SK-N-SH (cell line): ENCODE data around the gene SRBD1. TPM values are rescaled to one million over a fixed set of nuclear protein-coding genes. Genes with fewer than 3 reads are reported as not detected.

Source experiments
- CTCF ChIA-PET: fragments of 300-600, 350-600 bp; formaldehyde crosslinking; extraction: SDS; loops from one replicate; lab custom pipeline; 2021; lab: Yijun Ruan, JAX
- POLR2A ChIA-PET: fragments of 350-600 bp; sonication (Branson Sonifier 250); formaldehyde crosslinking; extraction: SDS; loops from one replicate; lab custom pipeline; 2020; ENCODE audit warnings: antibody characterized with exemption, inconsistent platforms; lab: Yijun Ruan, JAX
- DNase-seq: peaks from one replicate; pipeline ENCODE4 v3.0.0; 2012
- H2AFZ ChIP-seq: fragments of 200-600 bp; sonication (generic); 2 replicates; pipeline ENCODE4 v1.8.1; 2016; ENCODE audit warnings: antibody characterized with exemption, mild to moderate bottlenecking, low read depth
- H3F3A ChIP-seq: fragments of 200-600 bp; sonication (generic); replicated peaks from 2 replicates; pipeline ENCODE3; 2016; ENCODE audit warnings: antibody characterized with exemption, mild to moderate bottlenecking; ENCODE audit not compliant: insufficient read depth
- H3K27ac ChIP-seq, 2 experiments: fragments of 200-500 bp in 1 of 2; fragments of 200-600 bp in 1 of 2; sonication (Bioruptor generic) in 1 of 2; sonication (generic), shearing (Covaris generic) in 1 of 2; 2 replicates each; pipeline versions ENCODE4 v1.5.1 to v1.6.1; 2014 to 2016; ENCODE audit warnings: low read depth in 2 of 2, inconsistent platforms in 1 of 2, low read length in 1 of 2, mild to moderate bottlenecking in 1 of 2, mixed read lengths in 1 of 2
- H3K27me3 ChIP-seq: fragments of 200-600 bp; sonication (generic), shearing (Covaris generic); 2 replicates; pipeline ENCODE4 v1.6.1; 2016; ENCODE audit warnings: mixed run types; ENCODE audit not compliant: insufficient read depth
- H3K36me3 ChIP-seq, 2 experiments: fragments of 200-500 bp in 1 of 2; fragments of 200-600 bp in 1 of 2; sonication (Bioruptor generic) in 1 of 2; sonication (generic) in 1 of 2; replicated peaks in 1 of 2; 2 replicates each; pipeline versions ENCODE3 to v1.5.1; 2014 to 2016; ENCODE audit warnings: low read length in 1 of 2, mild to moderate bottlenecking in 1 of 2; ENCODE audit not compliant: insufficient read depth in 2 of 2, control insufficient read depth in 1 of 2
- H3K4me1 ChIP-seq, 2 experiments: fragments of 200-500 bp in 1 of 2; fragments of 200-600 bp in 1 of 2; sonication (Bioruptor generic) in 1 of 2; sonication (generic), shearing (Covaris generic) in 1 of 2; 2 replicates each; pipeline versions ENCODE4 v1.5.1 to v1.6.1; 2014 to 2016; ENCODE audit warnings: low read depth in 1 of 2, low read length in 1 of 2, mixed run types in 1 of 2; ENCODE audit not compliant: insufficient read depth in 2 of 2, control insufficient read depth in 1 of 2
- H3K4me2 ChIP-seq: fragments of 200-600 bp; sonication (generic), shearing (Covaris generic); 2 replicates; pipeline ENCODE4 v1.6.1; 2017; ENCODE audit warnings: mixed run types
- H3K4me3 ChIP-seq, 2 experiments: fragments of 200-500 bp in 1 of 2; fragments of 200-600 bp in 1 of 2; sonication (Bioruptor generic) in 1 of 2; sonication (generic), shearing (Covaris generic) in 1 of 2; 2 replicates each; pipeline versions ENCODE4 v1.5.1 to v1.8.1; 2014 to 2016; ENCODE audit warnings: low read depth in 2 of 2, inconsistent platforms in 1 of 2, low read length in 1 of 2, mild to moderate bottlenecking in 1 of 2, mixed read lengths in 1 of 2, moderate library complexity in 1 of 2
- H3K79me2 ChIP-seq: fragments of 200-600 bp; sonication (generic); 2 replicates; pipeline ENCODE4 v1.8.1; 2017; ENCODE audit warnings: mild to moderate bottlenecking; ENCODE audit not compliant: insufficient read depth
- H3K9ac ChIP-seq: fragments of 200-600 bp; sonication (generic); 2 replicates; pipeline ENCODE4 v1.6.1; 2017; ENCODE audit warnings: mixed run types
- H3K9me2 ChIP-seq: fragments of 200-600 bp; sonication (generic); 2 replicates; pipeline ENCODE4 v1.6.1; 2017; ENCODE audit warnings: mixed run types
- H3K9me3 ChIP-seq: fragments of 200-600 bp; sonication (generic); 2 replicates; pipeline ENCODE4 v1.6.1; 2017; ENCODE audit warnings: mixed run types, mild to moderate bottlenecking, moderate library complexity
- H4K20me1 ChIP-seq: fragments of 200-600 bp; sonication (generic); 2 replicates; pipeline ENCODE4 v1.6.1; 2017; ENCODE audit warnings: mild to moderate bottlenecking, mixed run types; ENCODE audit not compliant: insufficient read depth
- CHD2 ChIP-seq: fragments of 150-350 bp; IDR thresholded peaks from 2 replicates; pipeline ENCODE4 v1.6.1; 2018; ENCODE audit warnings: low read length; ENCODE audit not compliant: partially characterized antibody
- EZH2phosphoT487 ChIP-seq: fragments of 200-600 bp; sonication (generic); IDR thresholded peaks from 2 replicates; pipeline ENCODE4 v1.6.1; 2017; ENCODE audit warnings: low read depth, mixed run types, mild to moderate bottlenecking, antibody characterized with exemption, moderate library complexity, borderline replicate concordance
- FOSL2 ChIP-seq: IDR thresholded peaks from 2 replicates; pipeline ENCODE4 v1.4.0; 2012; ENCODE audit warnings: low read depth, mild to moderate bottlenecking, moderate library complexity, borderline replicate concordance
- FOXM1 ChIP-seq: IDR thresholded peaks from 2 replicates; pipeline ENCODE4 v1.4.0; 2012; ENCODE audit warnings: low read depth, mild to moderate bottlenecking
- GABPA ChIP-seq: IDR thresholded peaks from 2 replicates; pipeline ENCODE4 v1.4.0; 2012; ENCODE audit warnings: low read depth, mild to moderate bottlenecking
- GATA2 ChIP-seq: sonication (generic); formaldehyde crosslinking; IDR thresholded peaks from 2 replicates; pipeline ENCODE4 v1.5.0; 2020; ENCODE audit warnings: mild to moderate bottlenecking, missing genetic modification reagents
- IRF3 ChIP-seq: fragments of 150-350 bp; IDR thresholded peaks from 2 replicates; pipeline ENCODE4 v1.6.1; 2016; ENCODE audit warnings: mild to moderate bottlenecking, low read depth, low read length
- JUND ChIP-seq: IDR thresholded peaks from 2 replicates; pipeline ENCODE4 v1.4.0; 2012
- MAX ChIP-seq: IDR thresholded peaks from 2 replicates; pipeline ENCODE4 v1.4.0; 2012; ENCODE audit warnings: low read depth
- MEF2A ChIP-seq: IDR thresholded peaks from 2 replicates; pipeline ENCODE4 v1.4.0; 2012; ENCODE audit warnings: low read depth, borderline replicate concordance
- POLR2AphosphoS5 ChIP-seq: IDR thresholded peaks from 2 replicates; pipeline ENCODE4 v1.6.1; 2012; ENCODE audit warnings: low read depth, low read length
- REST ChIP-seq: IDR thresholded peaks from 2 replicates; pipeline ENCODE4 v1.6.1; 2012; ENCODE audit warnings: mild to moderate bottlenecking, low read depth, low read length, moderate library complexity
- RXRA ChIP-seq: IDR thresholded peaks from 2 replicates; pipeline ENCODE4 v1.4.0; 2012; ENCODE audit warnings: low read depth, mild to moderate bottlenecking, borderline replicate concordance
- SMC3 ChIP-seq: IDR thresholded peaks from 2 replicates; pipeline ENCODE4 v1.6.1; 2012; ENCODE audit warnings: low read depth, low read length, improper control_type of control experiment
- TEAD4 ChIP-seq: IDR thresholded peaks from 2 replicates; pipeline ENCODE4 v1.4.0; 2012; ENCODE audit warnings: mild to moderate bottlenecking, borderline replicate concordance; ENCODE audit not compliant: insufficient read depth
- USF1 ChIP-seq: IDR thresholded peaks from 2 replicates; pipeline ENCODE4 v1.4.0; 2012; ENCODE audit warnings: low read depth, borderline replicate concordance
- ZBTB33 ChIP-seq: IDR thresholded peaks from 2 replicates; pipeline ENCODE4 v1.4.0; 2012; ENCODE audit warnings: low read depth, borderline replicate concordance
- WGBS: methylation state at CpG from one replicate; pipeline ENCODE4 v1.1.6; 2017; ENCODE audit warnings: low lambda C conversion rate; 5-methylcytosine and 5-hydroxymethylcytosine counted together
- polyA plus RNA-seq, 3 experiments: library from polyadenylated mRNA; depleted of rRNA; stranded (reverse); fragments of >200 nt; gene quantifications; 2 replicates each; pipeline ENCODE4 v1.2.3, GENCODE V29; 2012

The SRBD1 gene
- polyA plus RNA-seq, 1 of the 3 experiments (the other 2 are of a cell fraction): 3.2 TPM

GRCh38 chr2:45445037-45445436, 166.0 kb downstream of the SRBD1 start:
- Histone ChIP-seq H4K20me1 (no peaks in the 10 kb centered on the region), H2AFZ (no peak overlapping the region), H3K4me2 (no peak overlapping the region), H3K27ac (no peak overlapping the region), H3F3A (peaks cover 7% of the 10 kb centered on the region), H3K4me3 (no peak overlapping the region), H3K27me3 (no peaks in the 10 kb centered on the region), H3K4me1 (peaks cover 2 to 6% of the 10 kb centered on the region in 2 experiments; a peak in 2 of 4 replicates), H3K79me2 (no peaks in the 10 kb centered on the region), H3K9me2 (no peaks in the 10 kb centered on the region), H3K9ac (no peak overlapping the region), H3K36me3 (peaks cover 0 to 3% of the 10 kb centered on the region in 2 experiments), H3K9me3 (no peaks in the 10 kb centered on the region)
- CTCF ChIA-PET: interaction anchor here (1.1 to 2.1 kb wide), 3 partner anchors 49 to 464 kb away, joined by 3 to 8 read pairs (median 4); no protein-coding TSS in a partner anchor
- no peak for DNase-seq
- TF ChIP-seq GABPA (no peak), EZH2phosphoT487 (no peak), JUND (no peak), TEAD4 (no peak), MEF2A (no peak), IRF3 (no peak), ZBTB33 (no peak), MAX (no peak), FOSL2 (no peak), CHD2 (no peak), USF1 (no peak), GATA2 (CRISPR knock-in tag) (no peak), SMC3 (no peak), RXRA (no peak), POLR2AphosphoS5 (no peak), FOXM1 (no peak), REST (no peak)
- 92% methylated on average over 1 of the region's 1 CpG for WGBS
- POLR2A ChIA-PET: no interaction called here
